Ramos (cell line): ENCODE results near the gene PPP1CA.

Experiments used
- in situ Hi-C: fragments of 300-500 bp; cut with MboI; formaldehyde crosslinking; loops from one replicate; pipeline ENCODE4 v1.14.3; 2022; ENCODE audit warnings: low sequenced_read_pairs; ENCODE audit not compliant: unreplicated experiment

Gene PPP1CA

DNA sequence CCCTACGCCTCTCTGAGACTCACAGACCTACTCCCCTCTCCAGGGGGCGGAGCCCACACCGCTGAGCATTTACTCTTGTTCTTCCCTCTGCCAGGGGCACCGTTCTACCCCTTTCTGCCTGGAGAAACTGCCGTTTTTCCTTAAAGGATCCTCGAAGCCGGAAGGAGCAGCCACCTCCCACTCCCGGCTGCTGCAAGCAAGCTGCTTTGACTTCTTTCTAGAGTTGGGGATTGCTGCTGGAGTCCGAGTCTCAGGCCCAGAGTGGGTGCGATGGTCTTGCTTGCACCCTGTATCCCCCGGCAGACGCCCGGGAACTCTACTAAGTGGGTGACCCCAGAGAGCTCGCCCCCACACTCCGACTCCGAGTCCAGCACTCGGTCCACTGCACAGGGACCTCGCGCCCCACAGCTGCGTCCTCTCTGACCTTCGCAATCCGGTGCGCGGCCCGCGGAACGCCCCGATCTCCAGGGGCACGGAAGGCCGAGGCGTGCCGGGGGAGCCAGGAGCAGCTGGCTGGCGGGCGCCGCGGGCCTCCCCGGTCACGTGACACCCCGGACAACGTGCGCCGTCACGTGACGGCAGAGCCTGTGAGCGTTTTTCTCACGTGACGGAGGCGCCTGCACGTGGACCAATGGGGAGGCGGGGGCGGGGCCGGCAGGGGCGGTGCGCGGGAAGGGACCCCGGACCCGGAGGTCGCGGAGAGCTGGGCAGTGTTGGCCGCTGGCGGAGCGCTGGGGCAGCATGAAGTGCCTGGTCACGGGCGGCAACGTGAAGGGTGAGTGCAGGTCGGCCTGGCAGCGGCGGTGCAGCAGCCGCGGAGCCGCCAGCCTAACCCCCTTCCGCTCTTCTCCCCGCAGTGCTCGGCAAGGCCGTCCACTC is 10.1 kb downstream of the PPP1CA start, which contains the start of gene RAD9A:
Gene RAD9A (plus strand): TSS at position 683 of the 879 bp plus-strand sequence. CDS start 59 bp downstream, at position 742.
- in situ Hi-C loops, result no loop called here

DNA sequence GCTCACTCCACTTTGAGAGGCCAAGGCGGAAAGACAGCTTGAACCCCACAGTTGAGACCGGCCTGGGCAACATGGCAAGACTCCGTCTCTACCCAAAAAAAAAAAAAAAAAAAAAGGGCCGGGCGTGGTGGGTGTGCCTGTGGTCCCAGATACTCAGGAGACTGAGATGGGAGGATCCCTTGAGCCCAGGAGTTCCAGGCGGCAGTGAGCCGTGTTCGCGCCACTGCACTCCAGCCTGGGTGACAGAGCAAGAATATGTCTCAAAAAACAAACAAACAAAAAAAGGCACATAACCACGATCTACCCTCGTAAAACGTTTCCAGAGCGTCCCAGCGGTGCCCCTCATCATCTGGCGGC is 10.7 kb downstream of the PPP1CA start:
- in situ Hi-C loops, result no loop called here

DNA sequence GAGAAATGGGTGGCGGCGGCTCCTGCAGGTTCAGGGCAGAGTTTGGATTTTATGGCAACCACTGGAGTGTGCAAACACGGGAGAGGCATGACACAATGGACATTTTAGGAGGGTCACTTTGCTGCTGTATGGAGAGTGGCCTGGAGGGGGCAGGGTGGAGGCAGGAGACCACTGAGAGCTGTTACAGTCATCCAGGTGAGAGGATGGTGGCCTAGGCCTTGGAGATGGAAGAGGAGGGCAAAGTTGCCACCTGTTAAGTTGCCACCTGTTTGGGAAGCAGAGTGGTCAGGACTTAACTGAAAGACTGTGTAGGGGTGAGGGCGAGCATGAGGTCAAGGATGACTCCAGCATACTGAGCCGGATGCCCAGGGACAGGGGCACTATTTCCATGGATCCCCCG is 12.2 kb downstream of the PPP1CA start:
- in situ Hi-C loops, result loop anchor here (10.0 kb wide), 1 partner anchor 305 kb away; no protein-coding TSS in a partner anchor

DNA sequence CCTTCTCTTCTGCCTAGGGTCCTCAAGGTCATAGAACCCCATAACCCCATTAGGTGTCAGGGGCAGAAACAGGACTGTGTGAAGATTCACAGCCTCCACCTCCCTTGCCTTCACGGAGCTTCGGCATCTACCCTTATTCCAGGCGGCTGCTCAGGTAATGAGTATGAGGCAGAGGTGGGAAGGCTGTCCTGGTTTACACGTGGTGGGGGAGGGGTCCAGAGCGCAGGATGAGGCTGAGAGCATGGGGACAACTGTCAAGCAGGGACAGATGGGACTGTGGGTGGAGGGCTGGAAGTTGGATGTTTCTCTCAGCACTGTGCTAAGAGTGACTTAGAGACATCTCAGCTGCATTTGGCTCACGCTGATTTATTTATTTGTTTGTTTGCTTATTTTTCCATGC is 14.1 kb downstream of the PPP1CA start:
- in situ Hi-C loops, result loop anchor here (10.0 kb wide), 1 partner anchor 303 kb away; no protein-coding TSS in a partner anchor

DNA sequence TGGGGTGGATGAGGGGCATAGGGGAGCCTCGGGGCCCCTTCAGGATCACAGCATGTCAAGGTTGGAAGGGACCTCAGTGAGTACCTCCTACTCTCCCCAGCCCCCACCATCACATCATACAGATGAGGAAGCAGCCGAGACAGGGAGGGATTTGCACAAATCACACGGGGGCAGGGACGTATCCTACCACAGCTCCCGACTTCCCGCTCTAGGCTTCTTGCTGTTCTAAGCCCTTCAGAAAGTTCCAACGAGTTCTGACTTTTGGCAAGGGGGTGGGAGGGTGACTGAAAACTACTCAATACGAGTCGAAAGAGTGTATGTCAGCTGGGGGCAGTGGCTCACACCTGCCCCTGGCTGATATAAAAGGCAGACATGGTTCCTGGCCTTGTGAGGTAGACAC is 14.6 kb downstream of the PPP1CA start:
- in situ Hi-C loops, result loop anchor here (10.0 kb wide), 1 partner anchor 302 kb away; no protein-coding TSS in a partner anchor

DNA sequence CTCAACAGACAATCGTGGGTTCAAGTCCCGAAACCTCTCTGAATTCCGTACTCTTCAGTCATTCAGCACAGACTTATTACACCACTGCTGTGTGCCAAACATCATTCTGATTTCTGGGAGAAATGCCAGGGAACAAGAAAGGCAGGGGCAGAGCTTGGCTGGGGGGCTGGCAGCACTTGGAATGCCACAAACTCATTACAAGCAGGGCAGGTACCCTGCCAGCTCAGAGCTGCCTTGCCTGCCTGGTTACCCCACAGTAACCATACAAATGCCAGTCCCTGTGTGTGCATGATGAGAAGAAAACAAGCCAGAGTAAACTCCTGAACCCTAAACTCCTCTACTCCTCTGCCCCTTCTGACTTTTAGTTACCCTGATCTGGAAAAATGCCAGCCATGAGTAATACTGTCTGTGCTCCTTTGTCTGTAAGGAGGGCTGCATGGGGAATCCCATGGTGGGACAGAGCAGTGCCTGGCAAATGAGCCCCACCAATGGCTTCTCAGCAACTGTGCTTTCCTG is 16.7 kb downstream of the PPP1CA start:
- in situ Hi-C loops, result loop anchor here (5.0 to 10.0 kb wide), 2 partner anchors 123 to 300 kb away; no protein-coding TSS in a partner anchor

DNA sequence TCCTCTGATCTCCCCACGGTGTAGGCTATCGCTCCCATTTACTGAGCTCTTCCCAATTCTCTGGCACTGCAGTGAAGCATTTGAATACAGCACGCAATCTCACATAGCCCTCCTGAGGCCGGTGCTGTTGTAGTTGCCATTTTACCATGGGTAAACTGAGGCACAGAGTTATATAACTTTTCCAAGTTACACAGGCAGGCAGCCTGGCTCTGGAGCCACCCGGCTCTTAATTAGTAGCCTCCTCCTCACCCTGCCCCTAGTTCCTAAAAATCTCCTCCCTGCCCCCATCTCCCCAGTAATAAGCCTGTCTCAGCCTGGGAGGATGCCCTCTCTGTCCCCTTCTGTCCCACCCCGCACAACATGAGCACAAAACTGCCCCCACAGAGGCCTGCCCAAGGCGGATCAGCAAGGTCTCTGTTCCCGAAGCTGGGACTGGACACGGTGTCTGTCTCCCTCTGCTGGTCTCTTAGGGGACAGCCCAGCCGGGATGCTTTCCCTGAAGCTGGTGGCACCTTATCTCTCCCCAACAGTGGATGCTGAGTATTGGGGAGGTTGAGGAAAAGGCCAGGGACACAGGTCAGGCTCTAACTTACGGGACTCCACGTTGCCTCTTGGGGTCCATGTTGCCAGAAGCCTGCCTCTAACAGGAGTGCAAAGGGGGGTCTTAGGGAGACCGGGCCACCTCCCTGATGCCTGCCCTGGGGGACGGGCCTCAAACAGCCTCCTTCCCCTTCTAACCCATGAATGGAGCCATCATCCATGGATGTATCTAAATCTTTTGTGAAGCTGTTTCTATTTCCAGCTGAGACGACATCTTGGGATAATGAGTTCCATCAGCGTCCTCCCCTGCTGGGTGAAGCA is 19.2 kb downstream of the PPP1CA start:
- in situ Hi-C loops, result loop anchor here (5.0 to 10.0 kb wide), 2 partner anchors 120 to 298 kb away; no protein-coding TSS in a partner anchor

DNA sequence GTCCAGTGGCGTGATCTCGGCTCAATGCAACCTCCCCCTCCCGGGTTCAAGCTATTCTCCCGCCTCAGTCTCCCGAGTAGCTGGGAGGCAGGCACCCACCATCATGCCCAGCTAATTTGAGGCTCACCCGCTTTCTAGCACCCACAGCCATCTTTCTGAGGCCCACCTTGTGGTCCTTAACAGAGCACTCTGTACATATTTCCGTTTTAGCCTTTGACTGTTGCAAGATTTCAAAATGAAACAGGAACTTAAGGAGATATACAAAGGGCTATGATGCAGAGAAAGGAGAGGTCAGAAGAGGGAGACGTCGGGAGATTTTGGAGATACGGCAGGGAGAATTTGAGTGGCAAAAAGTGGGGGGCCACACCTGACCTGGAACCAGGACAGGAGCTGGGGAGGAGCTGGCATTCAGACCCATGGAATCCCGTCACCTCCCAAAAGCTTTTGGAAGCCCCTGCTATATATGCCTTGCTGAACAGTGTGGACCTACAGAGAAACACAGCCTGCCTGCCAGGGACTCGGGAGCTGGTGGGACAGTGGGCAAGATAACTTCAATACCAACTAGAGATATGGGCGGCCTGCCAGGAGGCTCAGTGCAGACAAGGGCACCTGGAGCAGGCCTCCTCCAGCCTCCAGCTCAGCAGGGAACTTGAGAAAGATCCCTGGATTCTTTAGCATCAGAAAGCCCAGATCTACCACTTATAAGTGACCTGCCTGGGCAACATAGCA is 20.2 kb downstream of the PPP1CA start:
- in situ Hi-C loops, result loop anchor here (5.0 to 10.0 kb wide), 2 partner anchors 119 to 297 kb away; no protein-coding TSS in a partner anchor

DNA sequence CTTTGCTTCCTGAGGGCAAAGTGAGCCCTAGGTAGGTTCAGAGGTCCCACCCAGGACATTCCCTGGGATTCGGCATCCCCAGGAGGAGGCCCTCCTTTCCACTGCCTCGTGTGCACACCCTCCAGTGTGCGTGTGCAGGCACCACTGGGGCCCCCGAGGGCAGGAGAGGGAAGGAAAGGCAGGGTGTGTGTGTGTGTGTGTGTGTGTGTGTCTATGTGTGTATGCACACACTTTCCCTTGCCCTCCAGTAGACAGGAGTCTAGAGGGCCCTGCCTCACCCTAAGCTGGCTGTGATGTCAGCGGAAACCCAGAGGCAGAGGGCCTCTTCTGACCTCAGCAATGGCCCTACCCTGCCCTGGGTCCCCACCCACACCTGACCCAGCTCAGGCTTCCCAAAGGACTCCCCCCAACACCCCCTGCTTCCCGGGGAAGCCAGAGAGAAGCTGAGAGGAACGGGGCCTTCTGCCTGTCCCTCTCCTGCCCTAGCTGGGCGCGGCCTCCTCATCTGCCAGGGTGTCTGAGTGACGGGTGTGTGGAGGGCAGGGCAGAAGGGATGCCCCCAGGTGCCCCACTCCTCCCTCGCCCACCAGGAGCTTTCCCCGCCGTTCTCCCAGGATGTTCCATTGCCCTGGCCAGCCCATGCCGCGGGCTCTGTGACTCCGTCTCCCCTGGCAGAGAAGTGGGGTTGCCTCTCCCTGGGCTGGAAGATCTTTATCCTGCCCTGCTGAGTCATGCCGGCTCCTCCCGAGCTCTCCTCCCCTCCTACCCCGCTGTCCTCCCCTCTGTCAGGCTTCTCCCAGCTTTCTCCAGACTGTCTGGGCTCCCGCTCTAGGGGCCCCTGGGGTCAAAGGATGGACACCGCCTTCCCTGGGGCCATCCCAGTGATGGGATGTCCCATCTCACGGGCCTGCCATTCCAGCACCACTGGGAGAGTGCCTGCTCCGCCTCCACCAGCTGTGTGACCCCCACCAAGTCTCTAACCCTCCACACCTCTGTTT is 22.3 kb downstream of the PPP1CA start:
- in situ Hi-C loops, result loop anchor here (5.0 to 10.0 kb wide), 2 partner anchors 117 to 295 kb away; no protein-coding TSS in a partner anchor

DNA sequence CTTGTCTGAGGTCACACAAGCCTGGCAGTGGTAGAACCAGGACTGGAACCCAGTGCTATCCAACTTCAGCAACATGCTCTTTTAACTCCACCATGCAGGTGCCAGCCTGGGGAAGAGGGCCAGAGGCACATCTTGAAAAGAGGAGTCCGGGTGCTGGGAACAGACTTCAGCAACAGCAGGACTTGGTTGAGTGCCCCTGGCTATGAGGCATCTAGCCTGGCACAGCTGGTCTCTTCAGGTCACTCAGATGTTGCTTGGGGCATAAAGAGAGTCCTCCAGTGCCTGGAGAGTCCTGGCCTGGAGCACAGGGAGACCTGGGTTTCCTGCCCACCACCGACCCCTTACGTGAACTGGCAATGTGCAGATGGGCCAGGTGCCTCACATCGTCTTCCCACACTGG is 23.1 kb downstream of the PPP1CA start:
- in situ Hi-C loops, result no loop called here

DNA sequence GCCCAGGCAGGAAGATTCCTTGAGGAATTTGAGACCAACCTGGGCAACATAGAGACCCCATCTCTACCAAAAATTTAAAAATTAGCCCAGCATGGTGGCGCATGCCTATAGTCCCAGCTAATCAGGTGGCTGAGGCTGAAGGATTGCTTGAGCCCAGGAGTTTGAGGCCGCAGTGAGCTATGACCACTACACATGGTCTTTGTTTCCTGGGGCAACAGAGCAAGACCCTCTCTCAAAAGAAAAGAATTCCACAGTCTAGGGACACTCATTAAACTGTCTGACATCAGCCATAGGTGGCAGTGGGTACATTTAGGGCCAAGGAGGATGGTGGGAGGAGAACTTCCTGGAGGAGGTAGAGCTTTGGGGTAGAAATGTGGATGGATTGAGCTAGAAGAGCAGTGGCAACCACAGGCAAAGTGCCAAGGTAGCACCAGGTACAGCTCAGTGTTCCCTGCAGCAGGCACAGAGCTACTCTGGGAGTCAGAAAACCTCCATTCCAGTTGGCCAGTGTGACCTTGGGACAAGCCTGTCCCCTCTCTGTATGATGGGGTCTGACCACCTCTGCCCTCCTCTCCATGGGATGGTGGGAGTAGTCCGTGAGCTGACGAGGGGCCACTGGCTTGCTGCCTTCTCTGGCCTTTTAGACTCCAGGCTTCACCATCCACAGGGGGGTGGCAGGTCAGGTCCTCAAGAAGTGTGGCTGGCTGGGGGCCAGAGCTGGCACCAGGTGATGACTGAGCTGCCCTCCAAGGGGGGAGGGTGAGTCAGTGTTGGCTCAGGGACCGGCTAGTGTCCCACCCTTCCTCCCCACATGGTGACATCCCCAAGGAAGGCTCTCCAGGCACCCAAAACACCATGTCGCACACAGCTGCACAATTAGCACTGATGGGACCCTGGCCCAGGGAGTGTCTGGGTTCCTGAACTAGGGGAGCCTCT is 24.5 kb downstream of the PPP1CA start:
- in situ Hi-C loops, result no loop called here

DNA sequence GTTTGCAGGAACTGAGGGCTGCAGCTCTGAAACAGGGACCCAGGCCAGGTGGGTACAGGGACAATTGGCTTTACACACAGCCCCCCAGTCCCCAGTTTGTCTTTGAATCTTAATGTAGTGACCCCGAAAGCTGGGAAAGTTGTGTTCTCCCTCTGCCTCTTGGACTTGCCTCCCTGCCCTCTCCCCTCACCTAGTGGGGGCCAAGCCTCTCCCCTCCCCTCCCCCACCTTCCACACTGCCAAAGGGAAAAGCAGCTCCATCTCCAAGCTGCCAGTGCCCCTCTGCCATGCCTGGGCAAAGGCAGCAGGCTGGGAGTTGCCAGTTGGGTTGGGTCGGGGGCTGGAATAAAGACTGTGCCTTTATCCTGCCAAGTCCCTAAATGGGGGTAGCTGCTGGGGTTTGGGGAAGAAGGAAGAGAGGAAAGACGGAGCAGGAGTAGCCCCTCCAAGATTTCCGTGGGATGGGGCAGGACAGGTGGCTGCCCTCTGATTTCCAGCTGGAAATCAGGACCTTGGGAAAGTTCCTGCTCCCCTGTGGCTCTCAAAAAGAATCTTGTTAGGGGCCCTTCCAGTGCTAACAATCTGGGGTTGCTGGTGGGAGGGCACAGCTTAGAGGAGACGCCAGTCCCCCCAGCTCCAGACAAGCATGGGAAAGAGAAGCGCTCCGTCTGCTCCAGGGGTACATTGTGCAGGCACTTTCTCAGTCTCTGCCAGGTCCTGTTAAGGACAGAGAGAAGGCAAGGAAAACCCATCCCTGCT is 25.4 kb downstream of the PPP1CA start:
- in situ Hi-C loops, result no loop called here

DNA sequence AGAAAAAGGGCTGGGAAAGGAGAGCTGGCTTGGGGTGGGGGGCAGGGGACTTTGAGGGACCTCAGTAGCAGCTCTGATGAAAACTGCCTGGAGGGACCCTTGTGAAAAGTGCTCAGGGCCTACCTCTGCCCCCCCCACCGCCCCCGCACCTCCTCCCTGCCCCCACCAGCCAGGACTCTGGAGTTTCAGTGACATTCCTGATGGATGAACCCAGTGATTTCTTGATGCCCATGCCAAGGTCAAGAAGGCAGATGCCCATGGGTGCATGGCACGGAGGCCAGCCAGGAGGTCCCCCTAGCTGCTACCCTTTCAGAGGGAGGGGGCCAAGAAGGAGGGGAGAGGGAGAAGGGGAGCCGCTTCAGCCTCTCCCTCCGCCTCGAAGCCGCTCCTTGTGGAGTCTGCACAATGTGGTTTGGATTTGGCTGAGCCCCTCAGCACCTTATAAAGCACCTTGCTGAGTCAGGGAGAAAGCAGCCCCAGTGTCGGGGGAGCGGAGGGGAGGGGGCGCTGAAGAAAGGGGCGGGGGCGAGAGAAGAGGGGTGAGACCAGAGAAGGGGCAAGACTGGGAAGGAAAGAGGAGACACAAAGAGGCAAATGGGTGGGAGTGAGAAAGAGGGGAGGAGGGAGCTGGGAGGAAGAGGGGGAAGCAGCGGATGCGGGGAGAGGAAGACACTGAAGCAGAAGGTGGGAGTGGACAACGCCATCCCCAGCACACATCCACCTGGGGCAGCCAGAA is 26.2 kb downstream of the PPP1CA start:
- in situ Hi-C loops, result no loop called here

DNA sequence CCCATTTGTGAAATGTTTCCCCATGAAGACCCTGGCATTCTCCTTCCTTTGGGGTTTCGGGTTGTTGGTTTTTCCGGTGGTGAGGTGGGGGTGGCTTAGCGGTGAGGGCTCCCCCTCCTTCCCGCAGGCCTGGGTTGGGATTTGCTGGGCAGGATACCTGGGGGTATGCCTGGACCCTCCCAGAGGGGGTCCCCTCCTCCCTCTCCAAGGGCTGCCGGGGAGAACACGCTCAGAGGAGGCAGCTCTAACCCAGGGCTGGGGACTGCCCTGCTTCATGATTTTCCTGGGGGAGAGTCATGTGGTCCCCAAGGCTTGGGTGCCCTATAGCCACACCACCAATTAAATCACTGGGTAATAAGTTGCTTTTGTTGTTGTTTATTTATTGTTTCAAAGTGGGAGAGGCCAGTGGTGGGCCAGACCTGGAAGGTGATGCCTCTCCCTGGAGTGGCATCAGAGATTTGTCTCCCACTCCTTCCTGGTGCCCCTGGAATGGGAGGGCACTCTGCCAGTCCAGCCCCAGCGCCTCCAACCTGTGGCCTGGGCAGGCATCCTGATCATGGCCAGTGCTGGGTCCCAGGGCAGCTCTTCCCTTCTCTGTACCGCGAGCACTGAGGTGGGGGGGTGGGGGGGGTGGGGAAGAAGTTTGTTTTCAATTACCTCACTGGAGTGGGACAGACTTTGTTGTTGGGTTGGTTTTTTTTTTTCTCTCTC is 26.9 kb downstream of the PPP1CA start:
- in situ Hi-C loops, result no loop called here
